ENCODE data around the gene CALML5.

The CALML5 gene

DNA sequence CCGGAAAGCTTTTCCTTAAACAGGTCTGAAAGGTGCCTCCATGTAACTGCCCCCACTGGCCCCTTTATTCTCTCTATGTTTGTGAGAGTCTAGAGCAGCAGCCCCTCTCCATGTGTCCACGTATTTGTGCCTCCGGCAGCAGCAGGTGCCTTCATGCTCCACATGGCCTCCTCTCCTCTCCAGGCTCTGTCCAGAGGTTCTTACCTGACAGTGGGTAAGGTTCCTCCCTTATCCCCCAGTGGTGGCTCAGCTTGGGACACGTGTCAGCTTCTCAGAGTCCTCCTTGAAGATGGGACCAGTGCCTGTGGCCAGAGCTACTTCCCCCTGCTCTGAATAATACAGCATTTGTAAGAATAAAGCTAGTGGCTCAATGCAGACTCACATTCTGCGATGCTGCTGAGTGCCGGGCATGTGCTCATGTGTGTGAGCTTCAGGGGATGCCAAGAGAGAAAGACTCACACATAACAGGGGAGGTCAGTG is 33.3 kb upstream of the CALML5 start:
- no peak for DNase-seq

GRCh38 chr10:5532307-5532605 is 32.9 kb upstream of the CALML5 start:
- DNase-seq, result no peak

- no peak for DNase-seq
Measured at GRCh38 chr10:5531558-5532306, 32.4 kb upstream of the CALML5 start.

GRCh38 chr10:5530846-5531557 is 31.6 kb upstream of the CALML5 start:
- no peak for DNase-seq

DNA sequence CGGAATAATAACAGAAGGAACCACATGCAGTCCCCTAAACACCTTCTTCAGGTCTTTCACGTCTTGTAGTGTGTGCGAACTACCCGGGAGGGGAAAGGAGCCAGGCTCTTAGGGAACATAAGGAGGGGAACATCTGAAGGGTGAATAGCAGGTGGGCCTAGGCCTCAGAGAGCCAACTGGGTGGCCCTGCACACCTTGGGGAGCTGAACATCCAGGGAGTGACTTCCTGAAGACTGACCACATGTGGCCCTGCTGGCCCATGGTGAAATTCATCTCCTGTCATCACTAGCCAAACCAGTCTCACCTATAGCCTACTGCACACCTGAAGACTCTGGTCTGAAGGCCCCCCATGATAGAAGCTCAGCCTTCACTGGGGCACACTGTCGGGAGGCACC is 31.0 kb upstream of the CALML5 start:
- DNase-seq, result no peak

DNA sequence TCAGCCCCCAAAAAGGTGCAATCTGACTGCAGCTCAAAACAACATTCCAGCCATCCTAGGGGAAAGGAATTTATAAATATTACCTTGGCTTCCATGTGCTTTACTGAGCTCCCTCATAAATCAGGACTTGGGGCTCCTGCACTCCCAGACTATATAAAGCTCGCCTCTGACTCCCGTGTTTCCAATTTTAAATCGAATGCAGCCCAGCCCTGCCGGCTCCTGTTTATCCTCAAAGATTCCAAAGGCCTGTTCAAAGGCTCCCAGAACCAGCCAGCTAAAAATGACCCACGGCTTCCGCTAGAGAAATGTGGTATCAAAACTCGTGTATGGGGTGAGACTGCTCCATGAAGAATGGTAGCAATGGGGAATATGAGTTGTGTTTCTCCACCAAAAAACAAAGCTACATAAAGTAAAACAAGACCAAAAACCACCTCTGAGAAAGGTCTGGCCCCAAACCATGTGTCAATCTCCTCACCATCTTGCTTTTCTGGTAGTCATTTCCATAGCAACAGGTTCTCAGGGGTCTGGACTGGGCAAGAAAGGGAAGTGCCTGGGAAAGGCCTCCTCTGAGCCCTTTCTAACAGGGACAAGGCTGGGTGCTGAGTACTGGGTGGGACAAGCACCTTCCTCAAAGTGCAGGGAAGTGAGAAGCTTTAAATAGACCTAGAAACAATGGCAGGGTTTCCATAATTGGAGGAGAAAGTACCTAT is 30.5 kb upstream of the CALML5 start:
- DNase-seq, result no peak

DNA sequence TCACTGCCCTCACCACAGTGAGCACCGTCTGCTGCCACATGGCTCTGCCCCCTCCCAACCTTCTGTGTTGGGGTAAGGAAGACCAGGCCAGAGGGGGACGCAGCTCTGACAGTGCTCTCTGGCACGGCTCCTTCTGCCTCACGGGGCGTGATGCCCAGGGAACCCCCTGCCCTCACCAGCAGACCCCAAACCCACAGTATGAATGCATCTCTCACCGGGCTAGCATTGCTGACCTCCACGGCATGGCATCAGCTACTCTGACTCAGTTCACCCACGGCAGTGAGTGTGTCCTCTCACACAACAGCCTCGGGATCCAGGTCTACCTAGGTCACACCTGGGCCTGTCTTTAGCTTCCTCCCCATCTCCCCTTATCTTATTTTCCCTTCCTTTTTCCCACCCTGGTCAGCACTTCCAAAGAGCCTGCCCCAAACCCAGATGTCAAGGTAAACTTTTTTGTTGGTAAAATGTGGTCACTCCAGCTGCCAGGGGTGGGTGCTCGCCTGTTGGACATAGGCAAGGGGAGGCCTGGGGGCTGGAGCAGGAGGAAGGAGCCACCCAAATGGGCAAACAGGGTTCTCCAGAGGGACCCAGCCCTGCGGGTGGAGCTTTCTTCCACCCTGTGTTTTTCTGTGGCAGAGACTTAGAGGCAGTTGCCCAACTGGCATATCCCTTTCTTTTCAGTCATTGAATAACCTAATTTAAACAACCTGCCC is 29.8 kb upstream of the CALML5 start:
- no peak for DNase-seq

DNA sequence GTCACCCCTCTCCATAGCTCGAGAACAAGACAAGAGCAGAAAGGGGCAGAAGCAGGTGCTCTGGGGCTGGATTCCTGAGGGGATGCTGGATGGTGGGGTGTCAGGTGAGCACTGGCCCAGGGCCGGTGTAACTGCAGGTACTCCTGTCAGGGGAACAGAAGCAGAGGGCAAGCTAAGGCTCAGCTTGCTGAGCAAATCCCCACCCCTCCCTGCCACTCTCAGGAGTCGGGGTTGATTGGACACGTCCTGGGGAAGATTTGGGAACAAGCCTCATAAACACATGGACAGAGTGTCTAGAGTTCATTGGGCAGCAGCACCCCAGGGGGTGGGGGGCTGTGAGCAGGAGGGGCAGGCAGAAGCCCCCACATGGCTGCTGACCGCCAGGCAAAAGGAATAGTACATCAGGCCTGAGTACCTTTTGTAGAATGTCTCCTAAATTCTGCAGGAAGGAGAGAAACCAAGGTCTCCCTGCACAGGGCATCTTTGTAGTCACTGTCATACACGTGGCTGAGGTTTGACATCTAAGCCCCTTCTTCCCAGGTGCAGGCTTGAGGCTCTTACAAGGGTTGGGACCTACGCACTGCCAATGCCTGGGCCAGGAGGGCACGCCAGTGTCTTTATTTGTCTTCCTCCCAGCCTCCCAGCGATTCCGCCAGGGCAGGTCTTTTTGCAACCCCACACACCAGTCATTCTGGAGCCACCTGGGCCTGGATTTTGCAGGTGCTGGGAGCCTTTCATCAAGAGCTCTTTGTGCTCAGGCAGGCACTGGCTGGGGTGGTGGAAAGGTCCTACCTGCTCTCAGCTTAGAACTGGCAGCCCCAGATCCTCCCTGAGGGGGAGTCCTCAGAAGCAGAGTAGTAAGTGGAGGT is 28.2 kb upstream of the CALML5 start:
- DNase-seq, result no peak

- no peak for DNase-seq
Measured at GRCh38 chr10:5526691-5527331, 27.4 kb upstream of the CALML5 start.

GRCh38 chr10:5525561-5526341 is 26.4 kb upstream of the CALML5 start:
- DNase-seq, result no peak

DNA sequence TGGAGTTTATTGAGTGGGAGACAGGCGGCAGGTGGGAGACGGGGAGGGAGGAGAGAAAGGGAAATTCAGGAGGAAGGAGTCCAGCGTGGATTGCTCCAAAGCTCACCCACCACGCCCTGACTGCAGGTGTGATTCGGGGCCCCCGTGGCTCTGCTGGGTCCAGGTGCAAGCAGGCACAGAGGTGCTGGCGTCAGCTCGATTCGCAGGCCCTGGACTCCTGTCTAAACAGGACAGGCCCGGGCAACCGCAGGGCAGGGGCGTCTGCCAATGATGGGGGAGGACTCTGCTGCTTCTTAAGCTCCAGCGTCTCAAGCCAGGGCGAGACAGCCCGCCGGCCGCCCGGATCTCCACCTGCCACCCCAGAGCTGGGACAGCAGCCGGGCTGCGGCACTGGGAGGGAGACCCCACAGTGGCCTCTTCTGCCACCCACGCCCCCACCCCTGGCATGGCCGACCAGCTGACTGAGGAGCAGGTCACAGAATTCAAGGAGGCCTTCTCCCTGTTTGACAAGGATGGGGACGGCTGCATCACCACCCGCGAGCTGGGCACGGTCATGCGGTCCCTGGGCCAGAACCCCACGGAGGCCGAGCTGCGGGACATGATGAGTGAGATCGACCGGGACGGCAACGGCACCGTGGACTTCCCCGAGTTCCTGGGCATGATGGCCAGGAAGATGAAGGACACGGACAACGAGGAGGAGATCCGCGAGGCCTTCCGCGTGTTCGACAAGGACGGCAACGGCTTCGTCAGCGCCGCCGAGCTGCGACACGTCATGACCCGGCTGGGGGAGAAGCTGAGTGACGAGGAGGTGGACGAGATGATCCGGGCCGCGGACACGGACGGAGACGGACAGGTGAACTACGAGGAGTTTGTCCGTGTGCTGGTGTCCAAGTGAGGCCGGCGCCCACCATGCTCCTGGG is 25.5 kb upstream of the CALML5 start, which contains the start of gene CALML3:
CALML3 (plus strand) TSS at position 321 of the 920 bp plus-strand sequence; CDS start at position 446, 125 bp downstream.
- no peak for DNase-seq

DNA sequence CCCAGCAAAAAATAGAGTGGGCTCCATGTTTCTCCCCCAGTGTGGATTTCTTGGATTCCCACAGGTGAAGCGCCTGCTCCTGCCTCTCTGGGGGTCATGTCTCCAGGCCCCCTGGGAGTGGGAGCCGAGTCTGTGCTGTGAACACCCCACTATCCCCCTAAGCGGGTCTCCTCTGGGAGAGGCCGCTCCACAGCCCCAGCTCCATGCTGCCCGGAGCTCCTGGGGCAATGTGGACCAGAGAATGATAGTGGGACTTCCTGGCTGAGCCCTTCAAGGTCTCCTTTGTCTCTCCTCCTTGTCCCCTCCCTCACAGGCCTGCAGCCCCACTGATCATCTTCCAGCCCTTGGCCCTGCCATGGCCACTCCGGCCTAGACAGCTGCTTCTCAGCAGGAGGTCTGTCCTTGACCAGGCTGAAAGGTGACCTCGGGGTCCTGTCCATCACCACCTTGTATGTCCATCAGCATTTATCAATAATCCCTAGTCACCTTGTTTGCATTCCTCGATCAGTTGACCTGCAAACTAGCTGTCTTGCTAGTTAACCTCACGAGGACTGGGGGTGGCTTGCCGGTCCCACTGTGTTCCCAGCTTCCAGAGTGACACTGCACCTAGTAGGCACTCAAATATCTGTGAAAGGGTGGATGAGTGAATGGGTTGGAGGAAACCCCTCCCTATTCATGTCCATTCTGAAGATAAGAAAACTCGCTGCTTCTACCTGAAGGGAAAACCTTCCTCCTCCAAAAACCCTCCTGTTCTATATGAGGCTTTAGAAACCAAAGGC is 24.6 kb upstream of the CALML5 start:
- DNase-seq, result no peak

DNA sequence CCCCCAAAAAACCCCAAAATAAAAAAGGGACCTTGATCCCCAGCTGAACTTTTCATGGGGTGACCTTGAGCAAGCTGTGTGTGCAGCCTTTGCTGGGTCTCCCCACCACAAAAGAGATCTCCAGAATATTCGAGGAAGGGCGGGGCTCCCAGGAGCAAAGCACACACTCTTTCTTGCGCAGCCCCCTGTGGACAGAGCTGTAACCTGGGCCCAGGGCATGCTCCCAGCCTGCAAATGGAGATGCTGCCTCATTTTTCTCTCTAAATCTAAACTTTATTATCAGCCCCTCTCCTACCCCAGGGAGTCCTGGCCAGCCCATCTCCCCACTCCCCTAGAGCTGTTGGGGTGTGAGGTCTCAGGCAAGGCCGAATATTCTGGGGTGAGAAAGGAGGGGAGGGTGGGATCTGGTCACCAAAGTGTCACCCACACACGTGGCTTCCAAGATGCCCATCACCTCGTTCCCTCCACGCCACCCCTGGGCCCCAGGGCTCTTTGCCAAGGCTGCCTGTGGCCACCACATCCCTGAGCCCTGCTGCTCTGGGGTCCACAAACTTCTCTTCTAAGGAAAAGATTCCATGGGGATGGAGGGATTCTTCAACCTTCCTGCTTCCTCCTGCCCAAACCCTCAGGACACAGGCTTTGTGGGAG is 23.7 kb upstream of the CALML5 start:
- no peak for DNase-seq

DNA sequence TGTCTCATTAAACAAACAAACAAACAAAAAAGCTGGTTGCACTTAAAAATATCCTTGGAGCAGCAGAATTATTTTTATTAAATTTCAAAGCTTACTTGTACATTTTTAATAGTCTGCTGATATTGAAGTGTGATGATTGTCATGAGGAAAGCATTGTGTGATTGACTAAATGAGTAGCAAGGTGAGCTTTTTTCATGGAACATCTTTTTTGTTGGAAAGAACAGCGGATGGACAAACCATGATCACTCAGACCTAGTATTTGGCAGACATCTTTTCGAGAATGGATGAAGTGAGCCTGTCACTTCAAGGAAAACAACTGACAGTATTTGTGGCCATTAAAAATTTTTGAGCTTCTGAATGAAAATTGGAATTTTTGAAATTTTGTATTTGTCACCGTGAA is 19.7 kb upstream of the CALML5 start:
- DNase-seq, result no peak

DNA sequence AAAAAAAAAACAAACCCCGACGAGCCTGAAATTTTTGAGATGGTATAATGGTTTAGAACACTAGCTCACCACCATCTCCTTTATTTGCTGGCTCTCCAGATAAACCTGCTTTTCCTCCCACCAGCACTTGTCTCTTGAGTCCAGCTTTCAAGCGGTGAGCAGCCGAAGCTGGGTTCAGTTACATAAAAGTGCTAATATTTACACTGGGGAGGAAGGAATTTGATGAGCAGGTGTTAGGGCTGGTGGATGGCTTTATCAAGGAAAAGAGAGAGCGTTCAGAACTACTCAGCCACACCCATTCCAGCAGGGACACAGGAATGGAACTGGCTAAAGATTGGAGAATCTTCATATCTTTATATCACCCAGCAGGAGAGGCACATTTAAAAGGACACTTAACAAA is 18.8 kb upstream of the CALML5 start:
- no peak for DNase-seq

DNA sequence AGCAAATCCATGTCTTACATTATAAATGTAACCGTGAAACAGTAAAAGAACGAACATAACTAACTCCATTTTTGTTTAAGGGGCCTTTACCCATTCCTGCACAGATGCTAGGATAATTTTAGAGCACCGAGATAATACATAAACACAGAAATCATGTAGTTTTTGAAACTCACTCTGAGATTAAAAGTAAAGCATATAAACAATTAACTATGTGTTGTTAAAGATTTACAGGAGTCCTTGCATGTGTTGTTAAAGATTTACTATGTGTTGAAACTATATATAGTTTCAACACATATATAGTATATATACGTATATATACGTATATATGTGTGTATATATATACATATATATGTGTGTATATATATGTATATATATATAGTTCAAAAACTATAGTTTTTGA is 18.2 kb upstream of the CALML5 start:
- no peak for DNase-seq

DNA sequence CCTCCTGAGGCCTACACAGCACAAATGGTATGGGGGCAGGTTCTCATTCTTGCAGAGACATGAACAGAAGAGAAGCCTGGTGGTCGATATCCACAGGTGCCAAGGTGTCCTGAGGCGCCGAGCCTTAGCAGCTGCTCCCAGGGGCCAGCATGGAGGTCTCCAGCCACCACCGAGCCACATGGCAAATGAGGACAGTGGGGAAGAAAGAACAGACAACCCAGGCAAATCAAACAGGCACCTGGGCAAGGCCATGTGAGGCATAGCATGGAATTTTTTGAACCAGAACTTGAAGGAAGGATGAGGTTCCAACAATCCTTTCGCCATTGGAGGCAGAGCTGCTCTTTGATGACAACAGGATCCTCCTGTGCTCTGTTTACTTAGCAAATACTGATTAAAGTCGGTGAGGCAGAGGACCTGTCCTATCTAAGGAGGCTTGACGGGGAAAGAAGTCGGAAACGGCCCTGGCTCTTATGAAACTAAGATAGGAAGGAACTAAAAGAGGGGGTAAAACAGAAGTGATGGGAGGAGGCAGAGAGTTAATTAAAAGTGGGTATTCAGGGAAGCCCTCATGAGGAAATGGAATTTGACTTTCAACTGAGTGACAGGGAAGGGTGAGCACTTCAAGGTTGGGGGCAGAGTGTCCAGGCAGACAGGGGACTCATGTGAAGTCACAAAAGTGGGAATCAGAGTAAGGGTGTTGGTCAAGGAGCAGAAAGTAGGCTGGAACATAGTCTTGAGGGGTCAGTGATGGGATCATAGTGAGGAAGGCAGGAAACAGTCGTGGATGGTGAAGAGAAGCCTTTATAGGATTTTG is 16.8 kb upstream of the CALML5 start:
- no peak for DNase-seq
